ENCODE data around the gene CATSPERD. TPM values are rescaled to one million over a fixed set of nuclear protein-coding genes. Genes with fewer than 3 reads are reported as not detected.

The CATSPERD gene
- total RNA-seq, 1 experiment from 2014 or later = not detected

- BruUV-seq (replicated peaks) = TSS peak; percentile 96
- no peaks in the 10 kb centered on the region for H3K9me3 Mint-ChIP-seq (ENCODE audit: low read depth, unreplicated experiment)
- CTCF ChIA-PET = interaction anchor here (0.7 kb wide), 1 partner anchor 738 kb away, joined by 3 read pairs; no protein-coding TSS in a partner anchor
- no peak for TF ChIP-seq CTCF (IDR thresholded peaks at IDR 0.05; ENCODE audit: unreplicated experiment)
- intact Hi-C loops (cut with micrococcal nuclease; ENCODE audit: unreplicated experiment) = no loop called here
- H3K27ac Mint-ChIP-seq (ENCODE audit: unreplicated experiment) = peak within 1 kb of the TSS; percentile 100
- no peaks in the 10 kb centered on the region for H3K27me3 Mint-ChIP-seq (ENCODE audit: unreplicated experiment)
- H3K36me3 Mint-ChIP-seq (ENCODE audit: insufficient read depth, unreplicated experiment) = peaks cover 41% of the 10 kb centered on the region
- H3K4me3 Mint-ChIP-seq (ENCODE audit: low read depth, unreplicated experiment) = peak within 1 kb of the TSS; percentile 96
- no peaks in the 10 kb centered on the region for H3K4me1 Mint-ChIP-seq (ENCODE audit: low read depth, unreplicated experiment)
- DNase-seq = peak; percentile 92
Measured at GRCh38 chr19:5790559-5791520, 70.4 kb downstream of the CATSPERD start, which contains the start of gene DUS3L. DUS3L (minus strand) TSS chr19:5791163; CDS start chr19:5791141, 22 bp downstream.

GRCh38 chr19:5792224-5792623 lies 71.8 kb downstream of the CATSPERD start:
- DNase-seq = no peak
- CTCF ChIA-PET = no interaction called here
- H3K9me3 Mint-ChIP-seq (ENCODE audit: low read depth, unreplicated experiment) = no peaks in the 10 kb centered on the region

GRCh38 chr19:5793188-5793587 lies 72.8 kb downstream of the CATSPERD start:
- no peak for TF ChIP-seq CTCF (IDR thresholded peaks at IDR 0.05; ENCODE audit: unreplicated experiment)
- CTCF ChIA-PET = no interaction called here
- no TSS peak for BruUV-seq (replicated peaks)
- H3K27me3 Mint-ChIP-seq (ENCODE audit: unreplicated experiment) = no peaks in the 10 kb centered on the region
- no peak overlapping the region for H3K4me3 Mint-ChIP-seq (ENCODE audit: low read depth, unreplicated experiment)
- no peaks in the 10 kb centered on the region for H3K9me3 Mint-ChIP-seq (ENCODE audit: low read depth, unreplicated experiment)
- H3K4me1 Mint-ChIP-seq (ENCODE audit: low read depth, unreplicated experiment) = no peaks in the 10 kb centered on the region
- intact Hi-C loops (cut with micrococcal nuclease; ENCODE audit: unreplicated experiment) = no loop called here
- no peak overlapping the region for H3K27ac Mint-ChIP-seq (ENCODE audit: unreplicated experiment)
- H3K36me3 Mint-ChIP-seq (ENCODE audit: insufficient read depth, unreplicated experiment) = peaks cover 33% of the 10 kb centered on the region
- no peak for DNase-seq

More at GRCh38 chr19:5792224-5792623, 71.8 kb downstream of the CATSPERD start:
- intact Hi-C loops (cut with micrococcal nuclease; ENCODE audit: unreplicated experiment) = no loop called here
- H3K27me3 Mint-ChIP-seq (ENCODE audit: unreplicated experiment) = no peaks in the 10 kb centered on the region
- no peak overlapping the region for H3K4me3 Mint-ChIP-seq (ENCODE audit: low read depth, unreplicated experiment)
- H3K27ac Mint-ChIP-seq (ENCODE audit: unreplicated experiment) = no peak overlapping the region
- H3K36me3 Mint-ChIP-seq (ENCODE audit: insufficient read depth, unreplicated experiment) = peaks cover 34% of the 10 kb centered on the region
- no TSS peak for BruUV-seq (replicated peaks)
- H3K4me1 Mint-ChIP-seq (ENCODE audit: low read depth, unreplicated experiment) = no peaks in the 10 kb centered on the region
- no peak for TF ChIP-seq CTCF (IDR thresholded peaks at IDR 0.05; ENCODE audit: unreplicated experiment)

GRCh38 chr19:5795382-5795919 lies 75.0 kb downstream of the CATSPERD start:
- CTCF ChIA-PET = no interaction called here

More at GRCh38 chr19:5795382-5795919, 75.0 kb downstream of the CATSPERD start:
- H3K4me3 Mint-ChIP-seq (ENCODE audit: low read depth, unreplicated experiment) = no peak overlapping the region
- H3K27ac Mint-ChIP-seq (ENCODE audit: unreplicated experiment) = no peak overlapping the region
- no peaks in the 10 kb centered on the region for H3K9me3 Mint-ChIP-seq (ENCODE audit: low read depth, unreplicated experiment)
- peaks cover 13% of the 10 kb centered on the region for H3K36me3 Mint-ChIP-seq (ENCODE audit: insufficient read depth, unreplicated experiment)
- H3K4me1 Mint-ChIP-seq (ENCODE audit: low read depth, unreplicated experiment) = no peaks in the 10 kb centered on the region
- no peak for DNase-seq
- TF ChIP-seq CTCF (IDR thresholded peaks at IDR 0.05; ENCODE audit: unreplicated experiment) = no peak
- peaks cover 14% of the 10 kb centered on the region for H3K27me3 Mint-ChIP-seq (ENCODE audit: unreplicated experiment)
- intact Hi-C loops (cut with micrococcal nuclease; ENCODE audit: unreplicated experiment) = no loop called here
- BruUV-seq (replicated peaks) = no TSS peak

Measured in Calu3 (cell line).